Breast epithelium (tissue), 4 donors: Measurements from ENCODE around the gene CLMN. TPM values are rescaled to one million over a fixed set of nuclear protein-coding genes. Genes with fewer than 3 reads are reported as not detected.

Source experiments
- DNase-seq, 2 donors: peaks; one replicate each; pipeline ENCODE4 v3.0.0-alpha.2; 2019; ENCODE audit warnings: low spot score in 2 of 2
- H3K27ac ChIP-seq, 2 donors: fragments of 200-600 bp; sonication (generic) in 1 of 2; one replicate each; pipeline ENCODE4 v1.5.1; 2016 to 2019; ENCODE audit warnings: mild to moderate bottlenecking in 1 of 2
- H3K27me3 ChIP-seq, 2 donors: fragments of 200-600 bp; sonication (generic) in 1 of 2; one replicate each; pipeline versions ENCODE4 v1.5.1 to v1.6.0; 2017 to 2019; ENCODE audit warnings: control low read depth in 1 of 2, mild to moderate bottlenecking in 1 of 2
- H3K36me3 ChIP-seq: fragments of 200-600 bp; one replicate; pipeline ENCODE4 v1.5.1; 2019
- H3K4me1 ChIP-seq, 2 donors: fragments of 200-600 bp; sonication (generic); one replicate each; pipeline ENCODE4 v1.5.1; 2016 to 2019; ENCODE audit warnings: control low read depth in 1 of 2
- H3K4me3 ChIP-seq, 3 donors: fragments of 200-600 bp; sonication (generic); 1 replicate in 2 of 3; 2 replicates in 1 of 3; pipeline ENCODE4 v1.5.1; 2016 to 2019; ENCODE audit warnings: mild to moderate bottlenecking in 3 of 3, moderate library complexity in 2 of 3
- H3K9me3 ChIP-seq, 2 donors: fragments of 200-600 bp; sonication (generic) in 1 of 2; one replicate each; pipeline ENCODE4 v1.5.1; 2016 to 2019; ENCODE audit warnings: control low read depth in 1 of 2
- POLR2A ChIP-seq: fragments of 450-650 bp; IDR thresholded peaks from one replicate; pipeline ENCODE4 v1.6.1; 2016; ENCODE audit warnings: antibody characterized with exemption, mild to moderate bottlenecking, moderate library complexity
- POLR2AphosphoS5 ChIP-seq, 3 donors: sonication (generic); formaldehyde crosslinking; IDR thresholded peaks; one replicate each; pipeline ENCODE4 v1.6.1; 2017; ENCODE audit warnings: antibody characterized with exemption in 3 of 3
- intact Hi-C: fragments of 100-400 bp; cut with DNase I; formaldehyde crosslinking; loops from one replicate; pipeline ENCODE4 v1.15.1; 2023; ENCODE audit warnings: low total_unique reads
- total RNA-seq, 3 donors: library from RNA; depleted of rRNA; stranded (reverse); fragments of >200 nt; gene quantifications; one replicate each; pipeline ENCODE4 v1.1.0, GENCODE V29; 2016
- TF ChIP-seq, protein P1 (sequence below), 3 donors: fragments of 450-650 bp; IDR thresholded peaks; one replicate each; pipeline ENCODE4 v1.5.1; 2016 to 2017; ENCODE audit warnings: antibody characterized with exemption in 3 of 3, mild to moderate bottlenecking in 3 of 3, moderate library complexity in 3 of 3

Gene CLMN
- total RNA-seq, 3 donors from 2014 or later, result 23.7 to 73.6 (median 48.5) TPM

DNA sequence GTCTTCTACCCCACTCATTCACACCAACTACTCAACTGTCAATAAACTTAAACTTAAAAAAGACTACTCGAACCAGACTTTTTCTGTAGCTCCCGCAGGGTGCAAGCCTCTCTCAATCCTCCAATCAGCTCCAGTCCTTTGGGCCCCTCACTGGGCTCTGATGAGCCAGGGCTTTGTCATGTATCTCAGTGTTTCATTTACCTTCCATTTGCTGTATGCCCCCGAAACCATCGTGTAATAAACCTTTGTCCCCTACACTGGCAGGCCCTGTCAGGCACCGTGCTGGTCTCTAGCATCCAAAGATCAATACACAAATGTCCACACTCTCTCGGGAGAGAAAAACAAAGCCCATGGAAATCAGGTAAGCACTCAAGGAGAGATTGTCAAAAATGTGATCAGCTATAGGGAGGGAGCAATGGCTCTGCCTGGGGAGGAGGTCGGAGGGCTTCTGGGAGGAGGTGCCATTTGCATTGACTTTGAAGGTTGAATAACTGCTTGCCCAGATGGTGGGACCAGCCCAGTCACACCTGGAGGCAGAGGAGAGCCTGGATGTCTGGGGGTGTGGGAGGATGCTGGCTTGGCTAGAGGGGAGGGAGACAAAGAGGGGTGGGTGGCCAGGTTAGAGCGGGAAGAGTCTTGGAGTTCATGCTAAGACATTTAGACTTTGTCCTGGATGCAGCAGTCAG, 120.3 kb downstream of the CLMN start:
- intact Hi-C loops, result loop anchor here (2.0 kb wide), 1 partner anchor 71 kb away; no protein-coding TSS in a partner anchor
- no peaks in the 10 kb centered on the region for H3K27me3 ChIP-seq
- H3K4me3 ChIP-seq, result no peak overlapping the region
- TF ChIP-seq POLR2A (no peak), POLR2AphosphoS5 (IDR thresholded peaks at IDR 0.05) (no peak)
- TF ChIP-seq, protein P1, sequence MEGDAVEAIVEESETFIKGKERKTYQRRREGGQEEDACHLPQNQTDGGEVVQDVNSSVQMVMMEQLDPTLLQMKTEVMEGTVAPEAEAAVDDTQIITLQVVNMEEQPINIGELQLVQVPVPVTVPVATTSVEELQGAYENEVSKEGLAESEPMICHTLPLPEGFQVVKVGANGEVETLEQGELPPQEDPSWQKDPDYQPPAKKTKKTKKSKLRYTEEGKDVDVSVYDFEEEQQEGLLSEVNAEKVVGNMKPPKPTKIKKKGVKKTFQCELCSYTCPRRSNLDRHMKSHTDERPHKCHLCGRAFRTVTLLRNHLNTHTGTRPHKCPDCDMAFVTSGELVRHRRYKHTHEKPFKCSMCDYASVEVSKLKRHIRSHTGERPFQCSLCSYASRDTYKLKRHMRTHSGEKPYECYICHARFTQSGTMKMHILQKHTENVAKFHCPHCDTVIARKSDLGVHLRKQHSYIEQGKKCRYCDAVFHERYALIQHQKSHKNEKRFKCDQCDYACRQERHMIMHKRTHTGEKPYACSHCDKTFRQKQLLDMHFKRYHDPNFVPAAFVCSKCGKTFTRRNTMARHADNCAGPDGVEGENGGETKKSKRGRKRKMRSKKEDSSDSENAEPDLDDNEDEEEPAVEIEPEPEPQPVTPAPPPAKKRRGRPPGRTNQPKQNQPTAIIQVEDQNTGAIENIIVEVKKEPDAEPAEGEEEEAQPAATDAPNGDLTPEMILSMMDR (IDR thresholded peaks at IDR 0.05), result no peak
- no peak for DNase-seq
- H3K9me3 ChIP-seq, result no peaks in the 10 kb centered on the region
- H3K27ac ChIP-seq, result no peak overlapping the region
- peaks cover 7% of the 10 kb centered on the region for H3K36me3 ChIP-seq
- no peaks in the 10 kb centered on the region for H3K4me1 ChIP-seq

DNA sequence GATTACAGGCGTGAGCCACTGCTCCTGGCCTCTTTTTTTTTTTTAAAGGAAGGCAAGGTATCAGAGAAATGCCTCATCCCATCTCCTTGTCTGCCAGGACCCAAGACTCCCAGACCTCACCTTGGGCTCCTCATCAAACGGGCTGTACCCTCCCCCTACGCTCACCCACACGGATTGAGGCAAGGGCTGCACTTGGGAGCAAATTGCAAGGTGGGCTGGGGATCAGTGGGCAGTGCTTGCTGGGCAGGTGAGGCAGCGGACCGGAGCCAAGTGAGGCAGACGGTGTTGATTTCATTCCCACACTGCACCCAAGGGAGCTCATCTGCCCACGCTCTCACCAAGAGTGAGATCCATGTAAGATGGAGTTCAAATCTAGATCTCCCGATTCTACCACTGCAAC, 121.4 kb downstream of the CLMN start:
- Histone ChIP-seq H3K4me3 (no peak overlapping the region), H3K27me3 (no peaks in the 10 kb centered on the region), H3K36me3 (no peaks in the 10 kb centered on the region), H3K4me1 (no peaks in the 10 kb centered on the region), H3K27ac (peak overlapping the region in 1 of 2 donors; percentile 66), H3K9me3 (no peaks in the 10 kb centered on the region)
- no peak for DNase-seq
- intact Hi-C loops, result loop anchor here (2.0 kb wide), 1 partner anchor 70 kb away; no protein-coding TSS in a partner anchor
- TF ChIP-seq POLR2A (no peak), POLR2AphosphoS5 (IDR thresholded peaks at IDR 0.05) (no peak)
- TF ChIP-seq, protein P1 (IDR thresholded peaks at IDR 0.05), result no peak

DNA sequence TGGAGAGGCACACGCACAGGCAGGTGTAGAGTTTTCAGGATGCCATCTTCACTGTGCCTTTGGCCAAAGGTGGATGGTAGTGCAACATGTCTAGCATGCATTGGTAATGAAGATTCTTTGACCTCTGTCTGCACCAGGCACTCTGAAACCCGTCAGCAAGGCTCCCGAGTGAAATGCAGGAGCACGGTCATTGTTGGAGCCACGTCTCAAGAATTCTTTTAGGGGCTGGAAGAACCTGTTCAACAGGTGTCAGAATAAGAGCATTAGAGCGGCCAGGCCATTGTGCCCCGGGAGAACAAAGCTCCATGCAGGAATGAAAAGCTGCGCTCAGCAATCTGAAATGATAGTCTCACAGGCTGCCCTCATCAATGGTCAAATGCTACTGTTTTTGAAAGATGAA, 122.2 kb downstream of the CLMN start:
- Histone ChIP-seq H3K27me3 (no peaks in the 10 kb centered on the region), H3K36me3 (no peaks in the 10 kb centered on the region), H3K4me1 (no peaks in the 10 kb centered on the region), H3K9me3 (no peaks in the 10 kb centered on the region), H3K27ac (peak overlapping the region; percentile 80), H3K4me3 (no peak overlapping the region)
- intact Hi-C loops, result no loop called here
- peak; percentile 75 to 80 for DNase-seq
- peak in 2 of 3 donors; percentile 33 to 51 for TF ChIP-seq POLR2AphosphoS5 (IDR thresholded peaks at IDR 0.05)
- TF ChIP-seq POLR2A, result no peak

DNA sequence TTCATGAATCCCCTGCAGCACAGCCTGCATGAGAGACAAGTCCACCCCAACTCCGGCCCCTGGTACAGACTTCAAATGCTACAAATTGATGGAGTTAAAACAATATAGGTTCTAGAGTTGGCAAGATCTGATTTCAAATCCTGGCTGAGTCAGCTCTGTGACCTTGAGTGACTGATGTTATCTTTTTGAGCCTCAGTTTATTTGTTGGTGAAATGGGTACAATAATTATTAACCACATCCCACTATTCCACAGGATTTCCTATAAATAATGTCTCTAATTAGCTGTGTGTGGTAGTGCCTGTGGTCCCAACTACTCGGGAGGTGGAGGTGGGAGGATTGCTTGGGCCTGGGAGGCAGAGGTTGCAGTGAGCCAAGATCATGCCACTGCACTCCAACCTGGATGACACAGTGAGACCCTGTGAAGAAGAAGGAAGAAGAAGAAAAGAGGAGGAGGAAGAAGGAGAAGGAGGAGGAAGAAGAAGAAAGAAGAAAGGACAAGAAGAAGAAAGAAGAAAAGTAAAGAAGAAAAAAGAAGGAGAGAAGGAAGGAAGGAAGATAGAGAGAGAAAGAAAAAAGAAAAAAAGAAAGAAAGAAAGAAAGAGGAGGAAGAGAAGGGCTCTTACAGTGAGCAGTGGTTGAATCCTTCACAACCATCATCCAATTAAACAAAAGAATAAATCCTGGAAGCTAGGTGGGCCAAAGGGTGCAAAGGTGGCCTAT, 122.7 kb downstream of the CLMN start:
- H3K4me3 ChIP-seq, result no peak overlapping the region
- no peaks in the 10 kb centered on the region for H3K36me3 ChIP-seq
- no peaks in the 10 kb centered on the region for H3K9me3 ChIP-seq
- peak overlapping the region; percentile 80 for H3K27ac ChIP-seq
- no peak for DNase-seq
- intact Hi-C loops, result no loop called here
- TF ChIP-seq POLR2A (no peak), POLR2AphosphoS5 (IDR thresholded peaks at IDR 0.05) (no peak)
- TF ChIP-seq, protein P1 (IDR thresholded peaks at IDR 0.05), result no peak
- H3K4me1 ChIP-seq, result no peaks in the 10 kb centered on the region
- no peaks in the 10 kb centered on the region for H3K27me3 ChIP-seq

DNA sequence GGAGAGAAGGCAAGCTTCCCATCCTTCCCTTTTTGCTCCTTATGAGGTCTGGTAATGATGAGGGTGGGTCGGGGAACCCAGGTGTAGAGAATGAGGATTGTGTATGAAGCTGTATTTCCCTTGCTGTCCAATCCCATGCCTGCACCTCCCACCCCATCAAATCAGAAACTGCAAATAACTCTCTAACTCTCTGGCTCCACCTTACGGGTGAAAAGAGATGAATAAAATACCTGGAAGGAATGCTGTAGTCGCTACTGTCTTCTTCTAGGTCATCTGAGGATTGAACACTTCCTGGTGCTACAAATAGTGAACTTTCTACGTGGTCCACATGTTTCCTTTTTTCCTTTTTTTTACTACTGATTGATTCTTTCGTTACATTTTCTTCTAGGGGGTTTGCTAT, 123.4 kb downstream of the CLMN start:
- H3K36me3 ChIP-seq, result no peaks in the 10 kb centered on the region
- TF ChIP-seq POLR2AphosphoS5 (IDR thresholded peaks at IDR 0.05), result no peak
- TF ChIP-seq, protein P1 (IDR thresholded peaks at IDR 0.05), result peak in 2 of 3 donors; percentile 38 to 43
- intact Hi-C loops, result no loop called here

More for the DNA sequence above, 123.4 kb downstream of the CLMN start:
- Histone ChIP-seq H3K27me3 (no peaks in the 10 kb centered on the region), H3K9me3 (no peaks in the 10 kb centered on the region), H3K4me1 (no peaks in the 10 kb centered on the region), H3K4me3 (no peak overlapping the region), H3K27ac (peak overlapping the region in 1 of 2 donors; percentile 80)
- no peak for DNase-seq
